Measurements from ENCODE around the gene OR6F1. TPM values are rescaled to one million over a fixed set of nuclear protein-coding genes. Genes with fewer than 3 reads are reported as not detected.
"Not testable (repeated sequence)": the region's sequence is repeated elsewhere in the genome, so short reads cannot be mapped to it uniquely, and the experiment has no call there.

OR6F1 gene
- total RNA-seq: not detected
- long read RNA-seq: 0 reads

DNA sequence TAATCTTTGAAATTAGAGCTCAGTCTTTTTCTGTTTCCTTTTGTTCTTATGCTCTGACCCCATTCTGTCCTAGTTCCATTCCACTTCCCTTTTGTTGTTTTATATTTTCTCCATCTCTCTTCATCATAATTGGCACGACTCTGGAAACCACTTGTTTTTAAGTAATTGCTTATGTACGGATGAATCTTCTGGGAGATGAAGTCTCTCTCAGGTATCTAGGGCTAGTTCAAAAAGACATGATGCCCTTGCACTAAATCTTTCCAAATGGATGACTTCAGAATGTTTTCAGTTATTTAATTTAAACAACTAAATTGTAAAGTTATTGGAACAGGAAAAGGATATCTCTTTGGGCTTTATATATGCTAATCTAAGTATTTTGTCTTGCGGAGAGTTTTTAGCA, at the start of gene OR6F1:
TSS of gene OR6F1 (minus strand) at position 101 of the 400 bp plus-strand sequence. CDS start 3,891 bp downstream, outside the sequence.
- no peak for DNase-seq (ENCODE audit: low spot score)

- no peak for DNase-seq (ENCODE audit: low spot score)
These were observed 44.0 kb upstream of the OR6F1 start, which contains the start of gene OR1C1 for GRCh38 chr1:247760456-247760855. TSS of gene OR1C1 (minus strand) at chr1:247760556. CDS start at chr1:247758406, 2,150 bp downstream.

DNA sequence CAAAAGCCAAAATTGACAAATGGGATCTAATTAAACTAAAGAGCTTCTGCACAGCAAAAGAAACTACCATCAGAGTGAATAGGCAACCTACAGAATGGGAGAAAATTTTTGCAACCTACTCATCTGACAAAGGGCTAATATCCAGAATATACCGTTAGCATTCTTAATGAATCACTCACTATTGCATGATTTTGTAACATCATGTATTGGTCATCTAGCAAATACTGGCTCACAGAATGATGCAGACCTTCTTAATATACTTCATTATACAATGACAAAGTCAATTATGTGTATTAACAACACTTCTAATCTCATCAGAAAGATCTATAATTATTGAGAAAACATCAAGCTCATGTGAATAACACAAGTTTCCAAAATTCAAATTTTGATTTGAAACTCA, 37.9 kb upstream of the OR6F1 start:
- DNase-seq (ENCODE audit: low spot score): not testable (repeated sequence)

GRCh38 chr1:247749870-247750269, 33.4 kb upstream of the OR6F1 start:
- no peak for DNase-seq (ENCODE audit: low spot score)

- DNase-seq (ENCODE audit: low spot score): no peak
These were observed 31.6 kb upstream of the OR6F1 start, which contains the start of gene OR14A2 for GRCh38 chr1:247748041-247748440. TSS of gene OR14A2 (minus strand) at chr1:247748141.

GRCh38 chr1:247747616-247748015, 31.2 kb upstream of the OR6F1 start:
- DNase-seq (ENCODE audit: low spot score): no peak

GRCh38 chr1:247746391-247746935, 30.0 kb upstream of the OR6F1 start:
- no peak for DNase-seq (ENCODE audit: low spot score)

- not testable (repeated sequence) for DNase-seq (ENCODE audit: low spot score)
These were observed 25.8 kb upstream of the OR6F1 start for GRCh38 chr1:247742215-247742760.

GRCh38 chr1:247741756-247742155, 25.3 kb upstream of the OR6F1 start:
- no peak for DNase-seq (ENCODE audit: low spot score)

DNA sequence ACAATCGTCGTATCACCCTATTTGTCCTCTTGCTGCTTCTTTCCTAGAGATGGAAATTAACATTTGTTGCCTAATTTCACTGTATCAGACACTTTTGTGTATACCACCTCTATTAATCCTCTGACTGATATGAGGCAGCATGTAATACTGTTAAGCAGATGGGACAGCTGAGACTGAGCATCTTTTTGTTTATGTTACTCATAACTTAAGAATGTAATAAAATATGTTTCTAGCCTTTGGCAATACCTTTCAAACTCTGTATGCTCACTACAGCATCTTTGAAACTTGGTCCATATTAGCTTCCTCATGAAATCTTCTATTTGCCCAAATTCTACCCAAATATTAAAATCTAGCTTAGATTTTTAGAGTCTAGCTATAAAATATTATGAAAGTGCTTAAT, 24.3 kb upstream of the OR6F1 start:
- DNase-seq (ENCODE audit: low spot score): no peak

- no peak for DNase-seq (ENCODE audit: low spot score)
These were observed 21.9 kb upstream of the OR6F1 start, which contains the start of gene OR14K1 for GRCh38 chr1:247738315-247738714. TSS of gene OR14K1 (plus strand) at chr1:247738615. CDS start at chr1:247738615, 0 bp downstream.

GRCh38 chr1:247721222-247721621, 4.8 kb upstream of the OR6F1 start:
- no peak for DNase-seq (ENCODE audit: low spot score)

DNA sequence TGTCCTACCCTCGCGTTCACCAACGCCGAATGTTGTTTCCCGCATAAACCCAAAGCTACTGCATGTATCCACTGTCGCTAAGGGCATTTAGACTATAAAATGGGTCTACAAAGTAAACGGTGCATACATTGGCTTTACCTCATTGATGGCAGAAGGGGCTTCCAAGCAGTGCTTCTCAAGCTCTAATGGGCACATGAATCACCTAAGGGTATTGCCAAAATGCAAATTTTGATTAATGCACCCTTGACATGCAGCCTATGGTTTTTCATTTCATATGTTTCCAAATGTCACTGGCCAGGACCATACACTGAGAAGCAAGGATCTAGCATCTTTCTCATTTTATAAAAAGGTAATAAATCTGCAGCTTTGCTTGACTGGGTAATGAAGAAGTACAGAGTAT, 2.7 kb downstream of the OR6F1 start:
- DNase-seq (ENCODE audit: low spot score): no peak

DNA sequence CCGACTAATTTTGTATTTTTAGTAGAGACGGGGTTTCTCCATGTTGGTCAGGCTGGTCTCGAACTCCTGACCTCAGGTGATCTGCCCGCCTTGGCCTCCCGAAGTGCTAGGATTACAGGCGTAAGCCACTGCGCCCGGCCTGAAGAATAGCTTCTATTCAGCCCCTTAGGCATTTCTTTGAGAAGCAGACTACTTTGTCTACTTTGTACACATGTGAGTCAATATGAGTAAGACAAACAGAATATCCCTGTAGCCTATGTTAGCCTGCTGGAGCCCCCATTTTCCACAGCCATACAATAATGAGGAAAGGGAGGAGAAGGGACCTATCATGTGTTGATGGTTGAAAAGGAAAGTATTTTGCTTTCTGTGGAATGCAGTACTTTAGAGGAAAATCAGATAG, 5.8 kb downstream of the OR6F1 start:
- not testable (repeated sequence) for DNase-seq (ENCODE audit: low spot score)

- DNase-seq (ENCODE audit: low spot score): no peak
These were observed 15.1 kb downstream of the OR6F1 start for GRCh38 chr1:247701338-247701737.

GRCh38 chr1:247681288-247681897, 35.1 kb downstream of the OR6F1 start:
- DNase-seq (ENCODE audit: low spot score): no peak

GRCh38 chr1:247680171-247680570, 36.3 kb downstream of the OR6F1 start:
- DNase-seq (ENCODE audit: low spot score): no peak

DNA sequence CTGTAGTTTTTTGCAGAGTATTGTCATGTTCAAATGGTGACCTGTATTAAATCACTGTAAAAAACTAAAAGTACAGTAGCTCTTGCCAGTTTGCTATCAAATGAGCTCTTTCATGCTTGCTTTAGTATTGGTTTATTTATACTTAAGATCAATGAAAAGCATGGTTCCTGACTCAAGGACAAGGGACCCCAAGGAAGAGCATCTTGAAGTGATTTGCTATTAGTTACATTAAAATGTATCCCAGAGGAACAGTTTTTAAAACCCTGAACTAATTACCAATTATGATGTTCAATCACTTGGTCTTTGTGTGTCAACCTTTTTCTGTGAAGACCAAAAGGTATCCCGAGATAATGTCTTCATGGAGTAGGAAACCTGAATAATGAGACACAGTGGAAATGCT, 36.8 kb downstream of the OR6F1 start, which contains the start of gene OR13G1:
TSS of gene OR13G1 (minus strand) at position 101 of the 400 bp plus-strand sequence. CDS start 6,698 bp downstream, outside the sequence.
- no peak for DNase-seq (ENCODE audit: low spot score)

- DNase-seq (ENCODE audit: low spot score): no peak
These were observed 47.2 kb downstream of the OR6F1 start for GRCh38 chr1:247669225-247669624.

Measured in mesenteric fat pad (tissue), 1 donor.